ENCODE results near the gene TMEFF1.

GRCh38 chr9:100555471-100555870 lies 82.5 kb downstream of the TMEFF1 start:
- TF ChIP-seq POLR2A (IDR thresholded peaks at IDR 0.05) (no peak), CTCF (IDR thresholded peaks at IDR 0.05) (no peak)
